GM12878 (cell line): ENCODE data around the gene DET1. TPM values are rescaled to one million over a fixed set of nuclear protein-coding genes. Genes with fewer than 3 reads are reported as not detected.
A peak's percentile ranks its signal among the peaks of the same experiment; 100 is the strongest.

Experiments
- ASH2L ChIP-seq: fragments of 300-600, 200-600 bp; sonication (generic); IDR thresholded peaks from 2 replicates; pipeline ENCODE4 v1.6.1; 2017; ENCODE audit warnings: low read depth, mild to moderate bottlenecking, borderline replicate concordance
- BMI1 ChIP-seq: fragments of 450-650 bp; IDR thresholded peaks from 2 replicates; pipeline ENCODE4 v1.6.1; 2016; ENCODE audit warnings: mild to moderate bottlenecking, moderate library complexity, borderline replicate concordance
- CREB1 ChIP-seq: IDR thresholded peaks from 2 replicates; pipeline ENCODE4 v1.6.1; 2012; ENCODE audit warnings: low read depth, mild to moderate bottlenecking, inconsistent platforms
- EGR1 ChIP-seq, 2 experiments: IDR thresholded peaks; 1 replicate in 1 of 2; 2 replicates in 1 of 2; pipeline ENCODE4 v1.6.1; 2011 to 2012; ENCODE audit warnings: low read depth in 2 of 2, low read length in 2 of 2, borderline replicate concordance in 1 of 2, mild to moderate bottlenecking in 1 of 2, moderate library complexity in 1 of 2
- HCFC1 ChIP-seq: fragments of 150-350 bp; IDR thresholded peaks from 2 replicates; pipeline ENCODE4 v1.6.1; 2014; ENCODE audit warnings: low read length
- NBN ChIP-seq: fragments of 450-650 bp; IDR thresholded peaks from 2 replicates; pipeline ENCODE4 v1.6.1; 2016
- NFIC ChIP-seq: IDR thresholded peaks from 2 replicates; pipeline ENCODE4 v1.6.1; 2012; ENCODE audit warnings: low read depth, mild to moderate bottlenecking, inconsistent platforms, low read length, moderate library complexity
- NR2F1 ChIP-seq: fragments of 450-650 bp; conservative IDR thresholded peaks from 2 replicates; pipeline ENCODE4 v1.6.1; 2017; ENCODE audit warnings: mild to moderate bottlenecking
- POLR2AphosphoS5 ChIP-seq: IDR thresholded peaks from 2 replicates; pipeline ENCODE4 v1.6.1; 2011; ENCODE audit warnings: mild to moderate bottlenecking, low read length, inconsistent platforms
- POU2F2 ChIP-seq: IDR thresholded peaks from 3 replicates; pipeline ENCODE4 v1.6.1; 2011; ENCODE audit warnings: low read depth, mild to moderate bottlenecking, low read length, borderline replicate concordance
- RB1 ChIP-seq: fragments of 450-650 bp; formaldehyde crosslinking; IDR thresholded peaks from 2 replicates; pipeline ENCODE4 v1.6.1; 2017; ENCODE audit warnings: mild to moderate bottlenecking, borderline replicate concordance
- RBBP5 ChIP-seq: fragments of 200-600 bp; sonication (generic); conservative IDR thresholded peaks from 2 replicates; pipeline ENCODE4 v1.6.1; 2016
- SP1 ChIP-seq: IDR thresholded peaks from one replicate; pipeline ENCODE4 v1.6.1; 2011; ENCODE audit warnings: low read depth, low read length
- YY1 ChIP-seq: IDR thresholded peaks from 2 replicates; pipeline ENCODE4 v1.6.1; 2011; ENCODE audit warnings: low read depth, mild to moderate bottlenecking, low read length
- ZNF207 ChIP-seq: fragments of 450-650 bp; IDR thresholded peaks from 2 replicates; pipeline ENCODE4 v1.6.1; 2014; ENCODE audit warnings: antibody characterized with exemption, mild to moderate bottlenecking, borderline replicate concordance
- polyA plus RNA-seq, 11 experiments: library from polyadenylated mRNA; depleted of rRNA in 4 of 11; unstranded in 6 of 11; stranded (reverse) in 5 of 11; fragments of >200 nt; fragmentation: Nextera tagmentation in 4 of 11; fragmentation: Illumina TruSeq in 1 of 11; extraction: Ambion mirVana in 4 of 11; extraction: Trizol in 1 of 11; gene quantifications; 1 replicate in 1 of 11; 2 replicates in 10 of 11; pipeline versions ENCODE4 v1.2.1 to v1.2.3, GENCODE V29; 2011 to 2016; ENCODE audit warnings: inconsistent platforms in 2 of 11, missing spikeins in 2 of 11, low read depth in 1 of 11
- total RNA-seq, 4 experiments: library from RNA; depleted of rRNA in 3 of 4; stranded (reverse); fragments of >200 nt in 3 of 4; fragmentation: Illumina TruSeq in 1 of 4; extraction: Trizol in 1 of 4; gene quantifications; 2 replicates each; pipeline versions ENCODE4 v1.2.1 to v1.2.3, GENCODE V29; 2013 to 2021
- TF ChIP-seq, protein P1 (sequence below): fragments of 450-650 bp; IDR thresholded peaks from 2 replicates; pipeline ENCODE4 v1.6.1; 2016; ENCODE audit warnings: mild to moderate bottlenecking, moderate library complexity, borderline replicate concordance
- TF ChIP-seq, protein P2 (sequence below): IDR thresholded peaks from 2 replicates; pipeline ENCODE4 v1.6.1; 2012; ENCODE audit warnings: low read depth, low read length, improper control_type of control experiment
- TF ChIP-seq, protein P3 (sequence below): fragments of 450-650 bp; IDR thresholded peaks from 2 replicates; pipeline ENCODE4 v1.6.1; 2017; ENCODE audit warnings: mild to moderate bottlenecking
- TF ChIP-seq, protein P4 (sequence below): fragments of 450-650 bp; IDR thresholded peaks from 2 replicates; pipeline ENCODE4 v1.6.1; 2018; ENCODE audit warnings: borderline replicate concordance, mild to moderate bottlenecking; ENCODE audit not compliant: partially characterized antibody

DET1 gene
- total and polyA plus RNA-seq, 10 of the 15 experiments (the other 5 are each of a cell fraction or from before 2014, with no cell fraction given), result 0.16 to 2.7 (median 1.4) TPM

DNA sequence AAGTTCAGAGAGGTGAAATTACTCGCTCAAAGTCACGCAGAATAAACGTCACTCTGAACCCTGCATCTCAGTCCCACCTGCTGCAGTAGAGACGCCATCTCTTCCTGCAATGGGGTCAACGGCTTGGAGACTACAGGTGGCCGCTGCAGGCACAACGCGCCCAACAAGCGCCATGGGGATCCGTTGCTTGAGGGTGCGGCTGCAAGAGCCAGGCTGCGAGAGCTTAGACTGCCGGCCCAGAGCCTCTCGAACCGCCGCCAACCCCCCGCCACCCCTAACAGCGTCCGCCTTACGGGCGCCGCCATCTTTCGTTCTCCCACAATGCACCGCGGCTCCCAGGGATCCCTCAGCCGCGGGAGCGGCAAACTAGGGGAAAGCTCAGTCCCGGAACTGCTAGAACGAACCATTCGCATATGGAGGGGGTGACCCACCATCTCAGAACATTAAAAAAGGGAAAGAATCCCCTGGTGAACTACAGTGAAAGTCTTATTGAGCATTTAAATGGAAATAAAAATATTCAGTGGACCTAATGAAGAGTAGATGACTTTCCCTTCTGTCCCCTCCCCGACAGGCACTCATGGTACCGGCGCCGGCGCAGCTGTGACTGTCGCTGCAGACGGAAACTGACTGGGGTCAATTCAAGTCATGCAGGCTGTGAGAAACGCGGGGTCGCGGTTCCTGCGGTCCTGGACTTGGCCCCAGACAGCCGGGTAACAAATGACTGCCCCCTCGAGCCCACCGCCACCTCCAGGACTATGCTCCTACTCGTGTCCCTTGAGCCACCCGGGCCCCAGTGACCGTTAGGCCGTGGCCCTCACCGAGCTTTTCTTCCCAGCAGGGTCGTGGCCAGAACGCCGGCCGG, 79.2 kb downstream of the DET1 start, which contains the start of the genes MRPL46 and MRPS11 (continued):
- TF ChIP-seq, protein P1, sequence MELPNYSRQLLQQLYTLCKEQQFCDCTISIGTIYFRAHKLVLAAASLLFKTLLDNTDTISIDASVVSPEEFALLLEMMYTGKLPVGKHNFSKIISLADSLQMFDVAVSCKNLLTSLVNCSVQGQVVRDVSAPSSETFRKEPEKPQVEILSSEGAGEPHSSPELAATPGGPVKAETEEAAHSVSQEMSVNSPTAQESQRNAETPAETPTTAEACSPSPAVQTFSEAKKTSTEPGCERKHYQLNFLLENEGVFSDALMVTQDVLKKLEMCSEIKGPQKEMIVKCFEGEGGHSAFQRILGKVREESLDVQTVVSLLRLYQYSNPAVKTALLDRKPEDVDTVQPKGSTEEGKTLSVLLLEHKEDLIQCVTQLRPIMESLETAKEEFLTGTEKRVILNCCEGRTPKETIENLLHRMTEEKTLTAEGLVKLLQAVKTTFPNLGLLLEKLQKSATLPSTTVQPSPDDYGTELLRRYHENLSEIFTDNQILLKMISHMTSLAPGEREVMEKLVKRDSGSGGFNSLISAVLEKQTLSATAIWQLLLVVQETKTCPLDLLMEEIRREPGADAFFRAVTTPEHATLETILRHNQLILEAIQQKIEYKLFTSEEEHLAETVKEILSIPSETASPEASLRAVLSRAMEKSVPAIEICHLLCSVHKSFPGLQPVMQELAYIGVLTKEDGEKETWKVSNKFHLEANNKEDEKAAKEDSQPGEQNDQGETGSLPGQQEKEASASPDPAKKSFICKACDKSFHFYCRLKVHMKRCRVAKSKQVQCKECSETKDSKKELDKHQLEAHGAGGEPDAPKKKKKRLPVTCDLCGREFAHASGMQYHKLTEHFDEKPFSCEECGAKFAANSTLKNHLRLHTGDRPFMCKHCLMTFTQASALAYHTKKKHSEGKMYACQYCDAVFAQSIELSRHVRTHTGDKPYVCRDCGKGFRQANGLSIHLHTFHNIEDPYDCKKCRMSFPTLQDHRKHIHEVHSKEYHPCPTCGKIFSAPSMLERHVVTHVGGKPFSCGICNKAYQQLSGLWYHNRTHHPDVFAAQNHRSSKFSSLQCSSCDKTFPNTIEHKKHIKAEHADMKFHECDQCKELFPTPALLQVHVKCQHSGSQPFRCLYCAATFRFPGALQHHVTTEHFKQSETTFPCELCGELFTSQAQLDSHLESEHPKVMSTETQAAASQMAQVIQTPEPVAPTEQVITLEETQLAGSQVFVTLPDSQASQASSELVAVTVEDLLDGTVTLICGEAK, result peak; percentile 52; the same call in 1 of the 2 replicates
- TF ChIP-seq, protein P2, sequence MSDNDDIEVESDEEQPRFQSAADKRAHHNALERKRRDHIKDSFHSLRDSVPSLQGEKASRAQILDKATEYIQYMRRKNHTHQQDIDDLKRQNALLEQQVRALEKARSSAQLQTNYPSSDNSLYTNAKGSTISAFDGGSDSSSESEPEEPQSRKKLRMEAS, result peak; percentile 43; the same call in 1 of the 2 replicates
- TF ChIP-seq YY1, result peak; percentile 99
- TF ChIP-seq, protein P3, sequence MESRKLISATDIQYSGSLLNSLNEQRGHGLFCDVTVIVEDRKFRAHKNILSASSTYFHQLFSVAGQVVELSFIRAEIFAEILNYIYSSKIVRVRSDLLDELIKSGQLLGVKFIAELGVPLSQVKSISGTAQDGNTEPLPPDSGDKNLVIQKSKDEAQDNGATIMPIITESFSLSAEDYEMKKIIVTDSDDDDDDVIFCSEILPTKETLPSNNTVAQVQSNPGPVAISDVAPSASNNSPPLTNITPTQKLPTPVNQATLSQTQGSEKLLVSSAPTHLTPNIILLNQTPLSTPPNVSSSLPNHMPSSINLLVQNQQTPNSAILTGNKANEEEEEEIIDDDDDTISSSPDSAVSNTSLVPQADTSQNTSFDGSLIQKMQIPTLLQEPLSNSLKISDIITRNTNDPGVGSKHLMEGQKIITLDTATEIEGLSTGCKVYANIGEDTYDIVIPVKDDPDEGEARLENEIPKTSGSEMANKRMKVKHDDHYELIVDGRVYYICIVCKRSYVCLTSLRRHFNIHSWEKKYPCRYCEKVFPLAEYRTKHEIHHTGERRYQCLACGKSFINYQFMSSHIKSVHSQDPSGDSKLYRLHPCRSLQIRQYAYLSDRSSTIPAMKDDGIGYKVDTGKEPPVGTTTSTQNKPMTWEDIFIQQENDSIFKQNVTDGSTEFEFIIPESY, result no peak
- 0 out of 3 replicates have a peak, but pooled peaks of 1 of the 2 experiments have one; percentile 18 for TF ChIP-seq EGR1 (IDR thresholded peaks at IDR 0.05; ENCODE audit: borderline replicate concordance in 1 of 2, low read depth in 2 of 2, low read length in 2 of 2)
- peak; percentile 92; the same call in 1 of the 2 replicates for TF ChIP-seq ZNF207
- peak; percentile 36; the same call in 1 of the 3 replicates for TF ChIP-seq POU2F2
- TF ChIP-seq CREB1, result peak; percentile 91
- TF ChIP-seq RB1, result peak; percentile 73; the same call in 1 of the 2 replicates
- TF ChIP-seq ASH2L, result peak; percentile 42; the same call in 1 of the 2 replicates
- TF ChIP-seq POLR2AphosphoS5, result peak; percentile 92
- peak; percentile 13 for TF ChIP-seq SP1
- no peak for TF ChIP-seq BMI1
- TF ChIP-seq NFIC, result peak; percentile 85
- no peak; the same call in 1 of the 2 replicates for TF ChIP-seq RBBP5
- peak; percentile 75 for TF ChIP-seq HCFC1
- peak; percentile 91; the same call in 1 of the 2 replicates for TF ChIP-seq NBN
- TF ChIP-seq NR2F1, result peak; percentile 52; the same call in 1 of the 2 replicates
- TF ChIP-seq, protein P4, sequence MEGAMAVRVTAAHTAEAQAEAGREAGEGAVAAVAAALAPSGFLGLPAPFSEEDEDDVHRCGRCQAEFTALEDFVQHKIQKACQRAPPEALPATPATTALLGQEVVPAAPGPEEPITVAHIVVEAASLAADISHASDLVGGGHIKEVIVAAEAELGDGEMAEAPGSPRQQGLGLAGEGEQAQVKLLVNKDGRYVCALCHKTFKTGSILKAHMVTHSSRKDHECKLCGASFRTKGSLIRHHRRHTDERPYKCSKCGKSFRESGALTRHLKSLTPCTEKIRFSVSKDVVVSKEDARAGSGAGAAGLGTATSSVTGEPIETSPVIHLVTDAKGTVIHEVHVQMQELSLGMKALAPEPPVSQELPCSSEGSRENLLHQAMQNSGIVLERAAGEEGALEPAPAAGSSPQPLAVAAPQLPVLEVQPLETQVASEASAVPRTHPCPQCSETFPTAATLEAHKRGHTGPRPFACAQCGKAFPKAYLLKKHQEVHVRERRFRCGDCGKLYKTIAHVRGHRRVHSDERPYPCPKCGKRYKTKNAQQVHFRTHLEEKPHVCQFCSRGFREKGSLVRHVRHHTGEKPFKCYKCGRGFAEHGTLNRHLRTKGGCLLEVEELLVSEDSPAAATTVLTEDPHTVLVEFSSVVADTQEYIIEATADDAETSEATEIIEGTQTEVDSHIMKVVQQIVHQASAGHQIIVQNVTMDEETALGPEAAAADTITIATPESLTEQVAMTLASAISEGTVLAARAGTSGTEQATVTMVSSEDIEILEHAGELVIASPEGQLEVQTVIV, result peak; percentile 65
